Esophagus squamous epithelium (tissue), 5 donors: ENCODE results near the gene KLHL14. TPM values are rescaled to one million over a fixed set of nuclear protein-coding genes. Genes with fewer than 3 reads are reported as not detected.

Experiments
- DNase-seq: peaks from one replicate; lab custom pipeline; 2025; lab: John Stamatoyannopoulos, UW
- H3K27ac ChIP-seq, 4 donors: fragments of 200-600 bp; sonication (generic); one replicate each; pipeline ENCODE4 v1.5.1; 2016 to 2019; ENCODE audit warnings: mild to moderate bottlenecking in 1 of 4
- H3K27me3 ChIP-seq, 4 donors: fragments of 200-600 bp; sonication (generic); 1 replicate in 3 of 4; 2 replicates in 1 of 4; pipeline versions ENCODE4 v1.5.1 to v1.6.0; 2017 to 2021; ENCODE audit warnings: antibody characterized with exemption in 1 of 4
- H3K36me3 ChIP-seq, 3 donors: fragments of 200-600 bp; sonication (generic); one replicate each; pipeline ENCODE4 v1.5.1; 2016 to 2019
- H3K4me1 ChIP-seq, 3 donors: fragments of 200-600 bp; sonication (generic); one replicate each; pipeline ENCODE4 v1.5.1; 2017 to 2019
- H3K4me3 ChIP-seq, 4 donors: fragments of 200-600 bp; sonication (generic); 1 replicate in 3 of 4; 2 replicates in 1 of 4; pipeline ENCODE4 v1.5.1; 2016 to 2019; ENCODE audit warnings: mild to moderate bottlenecking in 2 of 4, moderate library complexity in 1 of 4
- H3K9me3 ChIP-seq, 3 donors: fragments of 200-600 bp; sonication (generic); one replicate each; pipeline ENCODE4 v1.5.1; 2016 to 2019
- CTCF ChIP-seq, 6 experiments: fragments of 450-650 bp in 4 of 6; fragments of 200-600 bp in 2 of 6; sonication (generic) in 2 of 6; IDR thresholded peaks; one replicate each; pipeline ENCODE4 v1.5.1; 2016 to 2019; ENCODE audit warnings: antibody characterized with exemption in 6 of 6, mild to moderate bottlenecking in 4 of 6, moderate library complexity in 4 of 6
- POLR2A ChIP-seq, 4 donors: fragments of 450-650 bp; IDR thresholded peaks; one replicate each; pipeline ENCODE4 v1.6.1; 2017; ENCODE audit warnings: antibody characterized with exemption in 4 of 4, mild to moderate bottlenecking in 4 of 4, moderate library complexity in 3 of 4
- WGBS, 2 donors: methylation state at CpG; one replicate each; pipeline ENCODE4 v1.1.5; 2018; 5-methylcytosine and 5-hydroxymethylcytosine counted together
- intact Hi-C: fragments of 100-400 bp; cut with DNase I; formaldehyde crosslinking; loops from one replicate; pipeline ENCODE4 v1.15.0; 2022
- total RNA-seq, 4 donors: library from RNA; depleted of rRNA; stranded (reverse); fragments of >200 nt; gene quantifications; one replicate each; pipeline ENCODE4 v1.1.0, GENCODE V29; 2016
- donor health status: DM: yes; HTN: yes; CAD: no.

The KLHL14 gene
- total RNA-seq, 4 donors from 2014 or later: 0.04 to 0.95 (median 0.42) TPM

GRCh38 chr18:32711862-32712261 lies 61.0 kb downstream of the KLHL14 start:
- 79 to 90% methylated on average over 2 of the region's 2 CpGs for WGBS, 2 donors
- Histone ChIP-seq H3K27me3 (no peaks in the 10 kb centered on the region), H3K4me1 (peaks cover 0 to 4% (median 0%) of the 10 kb centered on the region in 3 donors), H3K27ac (no peak overlapping the region), H3K4me3 (no peak overlapping the region), H3K9me3 (no peaks in the 10 kb centered on the region), H3K36me3 (no peaks in the 10 kb centered on the region)
- TF ChIP-seq CTCF (IDR thresholded peaks at IDR 0.05) (no peak), POLR2A (IDR thresholded peaks at IDR 0.05) (no peak)
- intact Hi-C loops: no loop called here
- no peak for DNase-seq

GRCh38 chr18:32707586-32707985 lies 65.2 kb downstream of the KLHL14 start:
- Histone ChIP-seq H3K27ac (no peak overlapping the region), H3K27me3 (no peaks in the 10 kb centered on the region), H3K36me3 (no peaks in the 10 kb centered on the region), H3K4me3 (no peak overlapping the region), H3K9me3 (no peaks in the 10 kb centered on the region), H3K4me1 (no peaks in the 10 kb centered on the region)
- intact Hi-C loops: no loop called here
- WGBS, 2 donors: 61 to 75% methylated on average over 2 of the region's 2 CpGs
- DNase-seq: no peak
- TF ChIP-seq CTCF (IDR thresholded peaks at IDR 0.05) (no peak), POLR2A (IDR thresholded peaks at IDR 0.05) (no peak)

GRCh38 chr18:32707147-32707546 lies 65.7 kb downstream of the KLHL14 start:
- no peak overlapping the region for H3K4me3 ChIP-seq
- no peak for TF ChIP-seq CTCF (IDR thresholded peaks at IDR 0.05)
- no peak for TF ChIP-seq POLR2A (IDR thresholded peaks at IDR 0.05)
- H3K27me3 ChIP-seq: no peaks in the 10 kb centered on the region
- 20% methylated on average over 2 of the region's 2 CpGs; no CpG with 5 or more reads in 1 of the 2 donors for WGBS, 2 donors
- no peak for DNase-seq
- no peaks in the 10 kb centered on the region for H3K36me3 ChIP-seq
- H3K9me3 ChIP-seq: no peaks in the 10 kb centered on the region
- no peak overlapping the region for H3K27ac ChIP-seq
- intact Hi-C loops: no loop called here
- H3K4me1 ChIP-seq: no peaks in the 10 kb centered on the region

- Histone ChIP-seq H3K9me3 (no peaks in the 10 kb centered on the region), H3K36me3 (no peaks in the 10 kb centered on the region), H3K27me3 (no peaks in the 10 kb centered on the region), H3K4me1 (peaks cover 0 to 6% (median 0%) of the 10 kb centered on the region in 3 donors), H3K27ac (no peak overlapping the region), H3K4me3 (no peak overlapping the region)
- TF ChIP-seq CTCF (IDR thresholded peaks at IDR 0.05): no peak
- DNase-seq: no peak
- intact Hi-C loops: no loop called here
Measured at GRCh38 chr18:32701313-32701712, 71.5 kb downstream of the KLHL14 start.

GRCh38 chr18:32698153-32698552 lies 74.7 kb downstream of the KLHL14 start:
- no peak for DNase-seq
- 78 to 81% methylated on average over 3 of the region's 3 CpGs for WGBS, 2 donors
- H3K36me3 ChIP-seq: no peaks in the 10 kb centered on the region
- H3K27ac ChIP-seq: no peak overlapping the region
- no peaks in the 10 kb centered on the region for H3K27me3 ChIP-seq
- H3K4me1 ChIP-seq: peaks cover 0 to 9% (median 0%) of the 10 kb centered on the region in 3 donors
- intact Hi-C loops: no loop called here
- no peak overlapping the region for H3K4me3 ChIP-seq
- H3K9me3 ChIP-seq: no peaks in the 10 kb centered on the region
- TF ChIP-seq CTCF (IDR thresholded peaks at IDR 0.05) (no peak), POLR2A (IDR thresholded peaks at IDR 0.05) (no peak)
